Brain microvascular endothelial cell (primary cell): ENCODE data around the gene SPTBN4.
A peak's percentile ranks its signal among the peaks of the same experiment; 100 is the strongest.

ENCODE experiments used
- DNase-seq: peaks from one replicate; pipeline ENCODE4 v3.0.0-alpha.2; 2020
- H3K27ac ChIP-seq: fragments of 250-450 bp; sonication (Bioruptor Pico); 2 replicates; pipeline ENCODE4 v1.5.1; 2020; ENCODE audit warnings: mild to moderate bottlenecking, moderate library complexity
- H3K27me3 ChIP-seq: fragments of 250-450 bp; sonication (Bioruptor Pico); replicated peaks from 2 replicates; pipeline ENCODE4 v1.5.1; 2020; ENCODE audit warnings: mild to moderate bottlenecking
- H3K36me3 ChIP-seq: fragments of 250-450 bp; sonication (Bioruptor Pico); replicated peaks from 2 replicates; pipeline ENCODE4 v1.5.1; 2020; ENCODE audit warnings: mild to moderate bottlenecking
- H3K4me3 ChIP-seq: 2 replicates; pipeline ENCODE4 v1.5.1; 2011; ENCODE audit warnings: low read depth, mild to moderate bottlenecking, control low read depth, low read length, moderate library complexity
- in situ Hi-C: cut with HindIII; loops from 2 replicates; pipeline ENCODE4 v1.10.0; 2017; ENCODE audit warnings: low sequenced_read_pairs, low pct_ligation_motif_present
- TF ChIP-seq, protein P1 (sequence below): IDR thresholded peaks from 2 replicates; pipeline ENCODE4 v1.5.1; 2011; ENCODE audit warnings: low read depth, mild to moderate bottlenecking, moderate library complexity, low read length, control low read depth, inconsistent platforms; ENCODE audit errors: missing control alignments

Gene SPTBN4

DNA sequence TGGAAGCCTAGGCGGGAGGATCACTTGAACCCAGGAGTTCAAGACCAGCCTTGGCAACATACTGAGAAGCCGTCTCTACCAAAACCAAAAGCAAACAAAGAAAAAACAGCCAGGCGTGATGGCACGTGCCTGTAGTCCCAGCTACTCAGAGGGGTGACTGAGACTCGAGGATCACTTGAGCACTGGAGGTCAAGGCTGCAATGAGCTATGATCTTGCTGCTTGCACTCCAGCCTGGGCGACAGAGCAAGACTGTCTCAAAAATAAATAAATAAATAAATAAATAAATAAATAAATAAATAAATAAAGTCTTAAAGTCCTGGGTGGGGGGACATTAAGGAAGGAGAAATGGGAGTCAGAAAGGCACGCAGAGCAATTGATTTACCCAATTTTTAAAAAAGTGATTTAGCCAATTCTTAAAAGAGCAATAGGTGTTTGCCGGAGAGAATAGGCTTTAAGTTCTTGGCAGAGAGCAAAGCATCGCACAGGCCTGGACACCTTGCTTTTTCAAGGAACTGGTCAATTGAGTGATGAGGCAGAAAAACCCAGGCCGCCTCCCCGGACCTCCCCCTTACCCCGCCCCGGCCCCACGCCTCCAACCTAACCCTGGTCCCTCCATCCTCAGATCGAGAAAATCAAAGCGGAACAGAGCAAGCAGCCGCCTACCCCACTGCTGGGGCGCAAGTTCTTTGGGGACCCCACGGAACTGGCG, 100.4 kb downstream of the SPTBN4 start:
- Histone ChIP-seq H3K4me3 (peak overlapping the region; percentile 34), H3K27me3 (peaks cover 16% of the 10 kb centered on the region), H3K36me3 (no peaks in the 10 kb centered on the region), H3K27ac (no peak overlapping the region)
- no peak for DNase-seq
- TF ChIP-seq, protein P1, sequence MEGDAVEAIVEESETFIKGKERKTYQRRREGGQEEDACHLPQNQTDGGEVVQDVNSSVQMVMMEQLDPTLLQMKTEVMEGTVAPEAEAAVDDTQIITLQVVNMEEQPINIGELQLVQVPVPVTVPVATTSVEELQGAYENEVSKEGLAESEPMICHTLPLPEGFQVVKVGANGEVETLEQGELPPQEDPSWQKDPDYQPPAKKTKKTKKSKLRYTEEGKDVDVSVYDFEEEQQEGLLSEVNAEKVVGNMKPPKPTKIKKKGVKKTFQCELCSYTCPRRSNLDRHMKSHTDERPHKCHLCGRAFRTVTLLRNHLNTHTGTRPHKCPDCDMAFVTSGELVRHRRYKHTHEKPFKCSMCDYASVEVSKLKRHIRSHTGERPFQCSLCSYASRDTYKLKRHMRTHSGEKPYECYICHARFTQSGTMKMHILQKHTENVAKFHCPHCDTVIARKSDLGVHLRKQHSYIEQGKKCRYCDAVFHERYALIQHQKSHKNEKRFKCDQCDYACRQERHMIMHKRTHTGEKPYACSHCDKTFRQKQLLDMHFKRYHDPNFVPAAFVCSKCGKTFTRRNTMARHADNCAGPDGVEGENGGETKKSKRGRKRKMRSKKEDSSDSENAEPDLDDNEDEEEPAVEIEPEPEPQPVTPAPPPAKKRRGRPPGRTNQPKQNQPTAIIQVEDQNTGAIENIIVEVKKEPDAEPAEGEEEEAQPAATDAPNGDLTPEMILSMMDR: no peak
- in situ Hi-C loops: no loop called here

DNA sequence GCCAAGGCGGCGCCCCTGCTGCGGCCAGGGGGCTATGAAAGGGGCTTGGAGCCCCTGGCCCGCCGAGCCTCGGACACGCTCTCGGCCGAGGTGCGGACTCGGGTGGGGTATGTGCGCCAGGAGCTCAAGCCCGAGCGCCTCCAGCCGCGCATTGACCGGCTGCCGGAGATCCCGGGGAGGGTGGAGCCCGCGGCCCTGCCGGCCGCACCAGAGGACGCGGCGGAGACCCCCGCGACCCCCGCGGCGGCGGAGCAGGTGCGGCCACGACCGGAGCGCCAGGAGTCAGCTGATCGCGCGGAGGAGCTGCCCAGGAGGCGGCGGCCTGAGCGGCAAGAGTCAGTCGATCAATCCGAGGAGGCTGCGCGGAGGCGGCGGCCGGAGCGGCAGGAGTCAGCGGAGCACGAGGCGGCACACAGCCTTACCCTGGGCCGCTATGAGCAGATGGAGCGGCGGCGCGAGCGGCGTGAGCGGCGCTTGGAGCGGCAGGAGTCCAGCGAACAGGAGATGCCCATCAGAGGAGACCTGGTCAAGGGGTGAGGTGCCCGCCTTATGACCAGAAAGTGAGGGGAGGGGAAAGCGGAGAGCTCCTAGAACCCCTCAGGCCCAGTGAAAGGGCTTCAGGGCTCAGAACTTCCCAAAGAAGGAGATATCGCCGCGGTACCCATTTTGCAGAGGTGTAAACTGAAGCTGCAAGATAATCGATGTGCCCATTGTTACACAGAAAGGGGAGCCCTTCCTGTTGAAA, 101.1 kb downstream of the SPTBN4 start:
- H3K36me3 ChIP-seq: no peaks in the 10 kb centered on the region
- in situ Hi-C loops: no loop called here
- peak overlapping the region; percentile 34 for H3K4me3 ChIP-seq
- no peak overlapping the region for H3K27ac ChIP-seq
- H3K27me3 ChIP-seq: peaks cover 16% of the 10 kb centered on the region
- DNase-seq: no peak
- TF ChIP-seq, protein P1: no peak

DNA sequence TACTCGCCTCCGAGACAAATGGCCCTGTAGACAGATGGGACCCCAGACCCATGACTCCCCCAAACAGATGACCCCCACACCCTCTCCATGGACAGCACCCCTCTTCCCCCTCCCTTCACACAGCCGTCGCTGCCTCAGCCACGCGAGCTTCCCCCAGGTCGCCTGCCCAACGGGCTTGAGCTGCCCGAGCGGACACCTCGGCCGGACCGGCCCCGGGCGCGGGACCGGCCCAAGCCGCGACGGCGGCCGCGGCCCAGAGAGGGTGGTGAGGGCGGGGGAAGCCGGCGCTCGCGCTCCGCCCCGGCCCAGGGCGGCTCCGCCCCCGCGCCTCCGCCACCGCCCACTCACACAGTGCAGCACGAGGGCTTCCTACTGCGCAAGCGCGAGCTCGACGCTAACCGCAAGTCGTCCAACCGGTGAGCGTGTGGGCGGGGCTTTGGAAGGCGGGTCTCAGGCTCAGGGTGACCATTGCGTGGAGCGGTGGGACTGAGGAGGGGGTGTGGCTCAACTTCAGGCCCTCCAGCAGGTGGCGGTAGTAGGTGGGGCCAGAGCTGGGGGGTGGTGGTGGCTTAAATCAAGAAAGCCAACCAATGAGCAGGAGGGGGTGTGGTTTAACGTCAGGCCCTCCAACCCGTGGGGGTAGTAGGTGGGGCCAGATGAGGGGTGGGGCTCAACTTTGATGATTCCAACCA, 103.7 kb downstream of the SPTBN4 start:
- TF ChIP-seq, protein P1: peak; percentile 73
- peak overlapping the region; percentile 62 for H3K4me3 ChIP-seq
- H3K27me3 ChIP-seq: peaks cover 16% of the 10 kb centered on the region
- DNase-seq: peak; percentile 100
- peak overlapping the region; percentile 77 for H3K27ac ChIP-seq
- in situ Hi-C loops: no loop called here
- no peaks in the 10 kb centered on the region for H3K36me3 ChIP-seq

DNA sequence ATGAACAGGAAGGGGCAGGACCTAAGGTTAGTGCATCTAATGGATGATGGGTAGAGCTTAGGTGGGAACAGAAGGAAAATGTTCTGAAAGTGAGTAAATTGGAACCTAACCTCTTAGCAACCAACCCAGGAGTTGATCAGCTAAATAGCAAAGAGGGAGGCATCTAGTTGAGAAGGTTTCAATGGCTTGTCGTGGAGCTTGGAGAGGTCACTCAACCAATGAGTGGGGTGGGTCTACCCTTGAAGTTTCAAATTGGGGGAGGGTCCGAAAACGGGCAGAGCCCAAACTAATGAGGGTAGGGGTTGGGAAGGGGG, 104.2 kb downstream of the SPTBN4 start:
- H3K4me3 ChIP-seq: no peak overlapping the region
- peaks cover 16% of the 10 kb centered on the region for H3K27me3 ChIP-seq
- TF ChIP-seq, protein P1: no peak
- DNase-seq: no peak
- no peaks in the 10 kb centered on the region for H3K36me3 ChIP-seq
- in situ Hi-C loops: no loop called here
- no peak overlapping the region for H3K27ac ChIP-seq

DNA sequence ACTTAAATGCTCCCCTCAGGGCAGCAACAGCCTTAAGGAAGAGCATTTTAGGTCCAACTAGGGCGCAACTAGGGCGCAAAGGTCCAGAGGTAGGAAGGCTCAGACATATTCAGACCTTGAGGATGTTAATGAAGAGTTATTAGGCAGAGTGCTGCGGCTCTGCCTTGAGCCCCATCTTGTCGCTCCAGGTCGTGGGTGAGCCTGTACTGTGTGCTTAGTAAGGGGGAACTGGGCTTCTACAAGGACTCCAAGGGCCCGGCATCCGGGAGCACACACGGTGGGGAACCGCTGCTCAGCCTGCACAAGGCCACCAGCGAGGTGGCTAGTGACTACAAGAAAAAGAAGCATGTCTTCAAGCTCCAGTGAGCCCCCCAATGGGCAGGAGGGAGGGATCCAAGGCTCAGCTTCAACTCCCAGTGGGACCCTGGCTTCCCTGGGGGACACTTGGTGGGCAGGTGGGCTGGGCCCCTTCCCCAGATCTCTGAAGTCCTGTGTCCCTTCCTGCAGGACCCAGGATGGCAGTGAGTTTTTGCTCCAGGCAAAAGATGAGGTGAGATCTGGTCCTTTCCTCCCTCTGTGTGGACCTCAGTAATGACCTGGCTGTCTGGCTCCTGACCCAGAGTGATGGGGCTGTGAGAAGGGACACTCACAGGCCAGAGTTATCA, 105.2 kb downstream of the SPTBN4 start:
- TF ChIP-seq, protein P1: no peak
- DNase-seq: no peak
- Histone ChIP-seq H3K36me3 (no peaks in the 10 kb centered on the region), H3K27me3 (peaks cover 13% of the 10 kb centered on the region), H3K27ac (no peak overlapping the region), H3K4me3 (no peak overlapping the region)
- in situ Hi-C loops: no loop called here
